ENCODE data around the gene CA10.

The CA10 gene

GRCh38 chr17:51797150-51797549 lies 361.4 kb downstream of the CA10 start:
- Histone ChIP-seq H3K9me3 (ENCODE audit: control insufficient read depth, insufficient read depth, low read length) (no peaks in the 10 kb centered on the region), H3K4me2 (ENCODE audit: low read length) (no peak overlapping the region), H3K4me1 (ENCODE audit: control insufficient read depth, low read length) (no peaks in the 10 kb centered on the region), H3K36me3 (ENCODE audit: control insufficient read depth, low read length) (no peaks in the 10 kb centered on the region), H3K27ac (ENCODE audit: low read depth, low read length) (no peak overlapping the region), H4K20me1 (ENCODE audit: control insufficient read depth, insufficient read depth, low read depth, low read length) (no peaks in the 10 kb centered on the region), H3F3A (ENCODE audit: control insufficient read depth, insufficient read depth) (no peaks in the 10 kb centered on the region), H3K4me3 (ENCODE audit: low read length) (no peak overlapping the region), H3K9me2 (replicated peaks; ENCODE audit: control insufficient read depth, low read length) (no peaks in the 10 kb centered on the region), H3K27me3 (ENCODE audit: control insufficient read depth, low read length) (no peaks in the 10 kb centered on the region), H3K79me2 (ENCODE audit: control insufficient read depth, low read length) (no peaks in the 10 kb centered on the region)
- TF ChIP-seq EZH2phosphoT487 (IDR thresholded peaks at IDR 0.05; ENCODE audit: borderline replicate concordance, low read length) (no peak), CTCF (IDR thresholded peaks at IDR 0.05; ENCODE audit: low read depth, low read length, poor library complexity, severe bottlenecking) (no peak)

GRCh38 chr17:51796026-51796425 lies 362.5 kb downstream of the CA10 start:
- Histone ChIP-seq H4K20me1 (ENCODE audit: control insufficient read depth, insufficient read depth, low read depth, low read length) (no peaks in the 10 kb centered on the region), H3K4me1 (ENCODE audit: control insufficient read depth, low read length) (no peaks in the 10 kb centered on the region), H3K27ac (ENCODE audit: low read depth, low read length) (no peak overlapping the region), H3K36me3 (ENCODE audit: control insufficient read depth, low read length) (no peaks in the 10 kb centered on the region), H3K79me2 (ENCODE audit: control insufficient read depth, low read length) (no peaks in the 10 kb centered on the region), H3K9me3 (ENCODE audit: control insufficient read depth, insufficient read depth, low read length) (no peaks in the 10 kb centered on the region), H3K9me2 (replicated peaks; ENCODE audit: control insufficient read depth, low read length) (no peaks in the 10 kb centered on the region), H3K27me3 (ENCODE audit: control insufficient read depth, low read length) (no peaks in the 10 kb centered on the region), H3F3A (ENCODE audit: control insufficient read depth, insufficient read depth) (no peaks in the 10 kb centered on the region), H3K4me3 (ENCODE audit: low read length) (no peak overlapping the region), H3K4me2 (ENCODE audit: low read length) (no peak overlapping the region)
- TF ChIP-seq CTCF (IDR thresholded peaks at IDR 0.05; ENCODE audit: low read depth, low read length, poor library complexity, severe bottlenecking) (no peak), EZH2phosphoT487 (IDR thresholded peaks at IDR 0.05; ENCODE audit: borderline replicate concordance, low read length) (no peak)

GRCh38 chr17:51795401-51795800 lies 363.1 kb downstream of the CA10 start:
- Histone ChIP-seq H3K4me2 (ENCODE audit: low read length) (no peak overlapping the region), H3K9me3 (ENCODE audit: control insufficient read depth, insufficient read depth, low read length) (no peaks in the 10 kb centered on the region), H3K27ac (ENCODE audit: low read depth, low read length) (no peak overlapping the region), H3K4me3 (ENCODE audit: low read length) (no peak overlapping the region), H3K4me1 (ENCODE audit: control insufficient read depth, low read length) (no peaks in the 10 kb centered on the region), H4K20me1 (ENCODE audit: control insufficient read depth, insufficient read depth, low read depth, low read length) (no peaks in the 10 kb centered on the region), H3F3A (ENCODE audit: control insufficient read depth, insufficient read depth) (no peaks in the 10 kb centered on the region), H3K79me2 (ENCODE audit: control insufficient read depth, low read length) (no peaks in the 10 kb centered on the region), H3K27me3 (ENCODE audit: control insufficient read depth, low read length) (no peaks in the 10 kb centered on the region), H3K36me3 (ENCODE audit: control insufficient read depth, low read length) (no peaks in the 10 kb centered on the region), H3K9me2 (replicated peaks; ENCODE audit: control insufficient read depth, low read length) (no peaks in the 10 kb centered on the region)
- TF ChIP-seq EZH2phosphoT487 (IDR thresholded peaks at IDR 0.05; ENCODE audit: borderline replicate concordance, low read length) (no peak), CTCF (IDR thresholded peaks at IDR 0.05; ENCODE audit: low read depth, low read length, poor library complexity, severe bottlenecking) (no peak)

GRCh38 chr17:51794466-51794865 lies 364.0 kb downstream of the CA10 start:
- Histone ChIP-seq H3F3A (ENCODE audit: control insufficient read depth, insufficient read depth) (no peaks in the 10 kb centered on the region), H3K4me2 (ENCODE audit: low read length) (no peak overlapping the region), H3K4me3 (ENCODE audit: low read length) (no peak overlapping the region), H3K9me2 (replicated peaks; ENCODE audit: control insufficient read depth, low read length) (no peaks in the 10 kb centered on the region), H3K79me2 (ENCODE audit: control insufficient read depth, low read length) (no peaks in the 10 kb centered on the region), H3K27me3 (ENCODE audit: control insufficient read depth, low read length) (no peaks in the 10 kb centered on the region), H3K36me3 (ENCODE audit: control insufficient read depth, low read length) (no peaks in the 10 kb centered on the region), H3K4me1 (ENCODE audit: control insufficient read depth, low read length) (no peaks in the 10 kb centered on the region), H3K27ac (ENCODE audit: low read depth, low read length) (no peak overlapping the region), H4K20me1 (ENCODE audit: control insufficient read depth, insufficient read depth, low read depth, low read length) (no peaks in the 10 kb centered on the region), H3K9me3 (ENCODE audit: control insufficient read depth, insufficient read depth, low read length) (no peaks in the 10 kb centered on the region)
- TF ChIP-seq CTCF (IDR thresholded peaks at IDR 0.05; ENCODE audit: low read depth, low read length, poor library complexity, severe bottlenecking) (no peak), EZH2phosphoT487 (IDR thresholded peaks at IDR 0.05; ENCODE audit: borderline replicate concordance, low read length) (no peak)

Data from DOHH2 (cell line).